ENCODE data around the gene CHST8. TPM values are rescaled to one million over a fixed set of nuclear protein-coding genes. Genes with fewer than 3 reads are reported as not detected.
"Not testable (repeated sequence)": the region's sequence is repeated elsewhere in the genome, so short reads cannot be mapped to it uniquely, and the experiment has no call there.

The CHST8 gene
- polyA plus RNA-seq, 1 experiment: not detected

DNA sequence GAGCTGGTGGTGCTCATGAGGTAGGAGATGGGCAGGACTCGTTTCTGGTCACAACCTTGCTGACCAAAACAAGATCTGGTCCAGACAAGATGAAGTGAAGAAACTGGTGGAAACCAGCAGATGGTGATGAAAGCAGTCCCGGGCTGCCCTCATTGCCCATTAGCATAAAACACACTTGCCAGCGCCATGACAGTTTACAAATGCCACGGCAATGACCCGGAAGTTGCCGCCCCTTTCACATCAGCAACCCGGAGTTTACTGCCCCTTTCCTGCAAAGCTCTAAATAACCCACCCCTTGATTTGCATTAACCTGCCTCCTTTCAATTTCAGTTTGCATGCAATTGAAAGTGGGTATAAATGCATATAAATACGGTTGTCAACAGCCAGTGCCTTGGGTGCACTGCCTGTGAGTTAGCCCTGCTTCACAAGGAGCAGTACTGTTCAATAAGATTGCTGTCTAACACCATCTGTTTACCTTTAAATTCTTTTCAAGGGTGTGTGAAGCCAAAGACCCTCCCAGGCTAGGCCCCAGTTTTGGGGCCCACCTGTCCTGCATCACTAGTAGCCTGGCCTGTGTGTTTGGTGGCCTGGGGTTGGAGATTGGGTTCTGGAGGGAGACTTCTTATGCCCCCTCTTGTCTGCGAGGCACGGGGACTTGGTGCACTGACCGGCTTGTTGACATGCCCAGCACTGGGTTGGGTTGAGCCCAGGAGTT is 38.8 kb downstream of the CHST8 start:
- H3K4me3 ChIP-seq (ENCODE audit: low read depth, low read length): no peak overlapping the region
- H3K9me3 ChIP-seq (ENCODE audit: control insufficient read depth, insufficient read depth, low read length): no peaks in the 10 kb centered on the region
- DNase-seq (ENCODE audit: low read depth, low spot score): no peak
- CTCF ChIA-PET: no interaction called here
- no peak overlapping the region for H3K27ac ChIP-seq (ENCODE audit: low read depth, low read length)
- H3K27me3 ChIP-seq (ENCODE audit: control insufficient read depth, insufficient read depth, low read length): no peaks in the 10 kb centered on the region
- TF ChIP-seq CTCF (IDR thresholded peaks at IDR 0.05; ENCODE audit: low read depth, low read length): no peak
- POLR2A ChIA-PET: no interaction called here

- TF ChIP-seq CTCF (IDR thresholded peaks at IDR 0.05; ENCODE audit: low read depth, low read length): no peak
- Histone ChIP-seq H3K9me3 (ENCODE audit: control insufficient read depth, insufficient read depth, low read length) (no peaks in the 10 kb centered on the region), H3K27ac (ENCODE audit: low read depth, low read length) (no peak overlapping the region), H3K27me3 (ENCODE audit: control insufficient read depth, insufficient read depth, low read length) (no peaks in the 10 kb centered on the region), H3K4me3 (ENCODE audit: low read depth, low read length) (no peak overlapping the region)
- ChIA-PET POLR2A (no interaction called here), CTCF (no interaction called here)
- DNase-seq (ENCODE audit: low read depth, low spot score): no peak
These were observed 39.6 kb downstream of the CHST8 start for GRCh38 chr19:33661336-33661735.

GRCh38 chr19:33662391-33663092 is 40.8 kb downstream of the CHST8 start:
- ChIA-PET POLR2A (no interaction called here), CTCF (no interaction called here)
- Histone ChIP-seq H3K27ac (ENCODE audit: low read depth, low read length) (no peak overlapping the region), H3K4me3 (ENCODE audit: low read depth, low read length) (no peak overlapping the region), H3K9me3 (ENCODE audit: control insufficient read depth, insufficient read depth, low read length) (no peaks in the 10 kb centered on the region), H3K27me3 (ENCODE audit: control insufficient read depth, insufficient read depth, low read length) (no peaks in the 10 kb centered on the region)
- TF ChIP-seq CTCF (IDR thresholded peaks at IDR 0.05; ENCODE audit: low read depth, low read length): no peak
- no peak for DNase-seq (ENCODE audit: low read depth, low spot score)

DNA sequence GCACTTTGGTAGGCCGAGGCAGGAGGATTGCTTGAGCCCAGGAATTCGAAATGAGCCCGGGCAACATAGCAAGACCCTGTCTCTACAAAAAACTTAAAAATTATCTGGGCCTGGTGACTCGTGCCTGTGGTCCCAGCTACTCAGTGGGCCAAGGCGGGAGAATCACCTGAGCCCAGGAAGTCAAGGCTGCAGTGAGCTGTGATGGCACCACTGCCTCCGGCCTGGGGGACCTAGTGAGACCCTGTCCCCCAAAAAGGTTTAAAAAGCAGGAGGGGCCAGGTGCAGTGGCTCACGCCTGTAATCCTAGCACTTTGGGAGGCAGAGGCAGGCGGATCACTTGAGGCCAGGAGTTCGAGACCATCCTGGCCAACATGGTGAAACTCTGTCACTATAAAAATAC is 41.6 kb downstream of the CHST8 start:
- DNase-seq (ENCODE audit: low read depth, low spot score); H3K27ac ChIP-seq (ENCODE audit: low read depth, low read length); H3K27me3 ChIP-seq (ENCODE audit: control insufficient read depth, insufficient read depth, low read length); H3K9me3 ChIP-seq (ENCODE audit: control insufficient read depth, insufficient read depth, low read length); CTCF ChIA-PET; POLR2A ChIA-PET; H3K4me3 ChIP-seq (ENCODE audit: low read depth, low read length): not testable (repeated sequence)

- DNase-seq (ENCODE audit: low read depth, low spot score): no peak
- ChIA-PET POLR2A (no interaction called here), CTCF (no interaction called here)
- H3K4me3 ChIP-seq (ENCODE audit: low read depth, low read length): no peak overlapping the region
- H3K27me3 ChIP-seq (ENCODE audit: control insufficient read depth, insufficient read depth, low read length): no peaks in the 10 kb centered on the region
- H3K9me3 ChIP-seq (ENCODE audit: control insufficient read depth, insufficient read depth, low read length): no peaks in the 10 kb centered on the region
- TF ChIP-seq CTCF (IDR thresholded peaks at IDR 0.05; ENCODE audit: low read depth, low read length): no peak
- no peak overlapping the region for H3K27ac ChIP-seq (ENCODE audit: low read depth, low read length)
These were observed 43.0 kb downstream of the CHST8 start for GRCh38 chr19:33664744-33665143.

Data from AG04450 (cell line).